Testis (tissue), 3 donors: Measurements from ENCODE around the gene LARP1. TPM values are rescaled to one million over a fixed set of nuclear protein-coding genes. Genes with fewer than 3 reads are reported as not detected.

Experiments used
- DNase-seq: peaks from one replicate; pipeline ENCODE4 v3.0.0-alpha.2; 2019
- H3K27ac ChIP-seq, 2 donors: fragments of 200-600 bp; sonication (generic); one replicate each; pipeline ENCODE4 v1.5.1; 2019
- H3K27me3 ChIP-seq: fragments of 200-600 bp; sonication (generic); one replicate; pipeline ENCODE4 v1.5.1; 2019
- H3K36me3 ChIP-seq: fragments of 200-600 bp; sonication (generic); one replicate; pipeline ENCODE4 v1.5.1; 2017; ENCODE audit warnings: low read depth; ENCODE audit errors: missing control alignments
- H3K4me1 ChIP-seq: fragments of 200-600 bp; sonication (generic); one replicate; pipeline ENCODE4 v1.5.1; 2019
- H3K4me3 ChIP-seq, 2 donors: fragments of 200-600 bp; sonication (generic); one replicate each; pipeline ENCODE4 v1.5.1; 2017 to 2019
- H3K9me3 ChIP-seq: fragments of 200-600 bp; sonication (generic); one replicate; pipeline ENCODE4 v1.5.1; 2017
- CTCF ChIP-seq, 3 experiments: fragments of 450-650 bp in 2 of 3; fragments of 200-600 bp in 1 of 3; sonication (generic) in 1 of 3; IDR thresholded peaks; one replicate each; pipeline ENCODE4 v1.5.1; 2016 to 2019; ENCODE audit warnings: antibody characterized with exemption in 3 of 3, mild to moderate bottlenecking in 2 of 3, moderate library complexity in 1 of 3
- POLR2A ChIP-seq: fragments of 450-650 bp; IDR thresholded peaks from one replicate; pipeline ENCODE4 v1.6.1; 2017; ENCODE audit warnings: antibody characterized with exemption, mild to moderate bottlenecking, moderate library complexity
- WGBS, 2 donors: methylation state at CpG; one replicate each; pipeline ENCODE4 v1.1.5; 2018; 5-methylcytosine and 5-hydroxymethylcytosine counted together
- intact Hi-C: fragments of 100-400 bp; cut with DNase I; formaldehyde crosslinking; loops from one replicate; pipeline ENCODE4 v1.15.1; 2023; ENCODE audit warnings: low total_unique reads
- polyA plus RNA-seq: library from polyadenylated mRNA; stranded (reverse); fragments of 350-450 nt; fragmentation: Illumina TruSeq; extraction: RNeasy Lipid Tissue Mini Kit (QIAGEN cat#74804); gene quantifications from one replicate; pipeline ENCODE4 v1.2.3, GENCODE V29; 2014; ENCODE audit warnings: low read depth, low replicate concordance; ENCODE audit not compliant: insufficient read depth
- total RNA-seq, 2 donors: library from RNA; depleted of rRNA; stranded (reverse); fragments of >200 nt; gene quantifications; one replicate each; pipeline ENCODE4 v1.2.3, GENCODE V29; 2016

LARP1 gene
- total and polyA plus RNA-seq, 3 donors from 2014 or later = 118 to 174 (median 169) TPM

- intact Hi-C loops = no loop called here
- Histone ChIP-seq H3K9me3 (no peaks in the 10 kb centered on the region), H3K4me3 (no peak overlapping the region), H3K4me1 (no peaks in the 10 kb centered on the region), H3K36me3 (no peaks in the 10 kb centered on the region), H3K27ac (no peak overlapping the region), H3K27me3 (no peaks in the 10 kb centered on the region)
- DNase-seq = no peak
- TF ChIP-seq POLR2A (no peak), CTCF (IDR thresholded peaks at IDR 0.05) (no peak)
Observed at GRCh38 chr5:154800582-154800981, 45.4 kb downstream of the LARP1 start.

- TF ChIP-seq POLR2A = no peak
- 66 to 85% methylated on average over 3 of the region's 3 CpGs for WGBS, 2 donors
- no peaks in the 10 kb centered on the region for H3K4me1 ChIP-seq
- H3K27ac ChIP-seq = no peak overlapping the region
- H3K36me3 ChIP-seq = no peaks in the 10 kb centered on the region
- no peak for DNase-seq
- intact Hi-C loops = no loop called here
- H3K9me3 ChIP-seq = no peaks in the 10 kb centered on the region
- no peak overlapping the region for H3K4me3 ChIP-seq
- no peaks in the 10 kb centered on the region for H3K27me3 ChIP-seq
Observed at GRCh38 chr5:154801083-154801482, 45.9 kb downstream of the LARP1 start.

- H3K27ac ChIP-seq = no peak overlapping the region
- H3K4me1 ChIP-seq = no peaks in the 10 kb centered on the region
- 95 to 96% methylated on average over 9 of the region's 9 CpGs for WGBS, 2 donors
- H3K4me3 ChIP-seq = no peak overlapping the region
- H3K36me3 ChIP-seq = no peaks in the 10 kb centered on the region
- no peaks in the 10 kb centered on the region for H3K9me3 ChIP-seq
- TF ChIP-seq POLR2A = no peak
- TF ChIP-seq CTCF (IDR thresholded peaks at IDR 0.05) = no peak
- intact Hi-C loops = no loop called here
- no peak for DNase-seq
- H3K27me3 ChIP-seq = no peaks in the 10 kb centered on the region
Observed at GRCh38 chr5:154802050-154802449, 46.9 kb downstream of the LARP1 start.

DNA sequence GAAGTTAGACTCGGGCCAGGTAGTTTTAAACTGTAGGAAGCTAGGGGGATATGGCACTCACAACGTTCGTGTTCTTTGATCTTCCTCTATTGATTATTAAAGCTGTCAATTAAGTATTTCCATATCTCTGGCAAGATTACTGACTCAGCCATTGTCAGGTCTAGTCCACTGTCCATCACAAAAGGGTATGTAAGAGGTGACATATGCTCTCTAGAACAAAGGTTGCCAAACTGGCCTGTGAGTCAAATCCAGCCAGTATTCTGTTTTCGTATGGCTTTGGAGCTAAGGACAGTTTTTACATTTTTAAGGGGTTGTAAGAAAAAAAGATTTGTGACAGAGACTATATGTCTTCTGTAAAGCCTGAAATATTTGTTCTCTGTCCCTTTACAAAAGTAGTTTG lies 51.0 kb downstream of the LARP1 start:
- DNase-seq = no peak
- intact Hi-C loops = no loop called here
- H3K27ac ChIP-seq = no peak overlapping the region
- no peaks in the 10 kb centered on the region for H3K27me3 ChIP-seq
- TF ChIP-seq CTCF (IDR thresholded peaks at IDR 0.05) = no peak
- no peak for TF ChIP-seq POLR2A
- no peak overlapping the region for H3K4me3 ChIP-seq
- no peaks in the 10 kb centered on the region for H3K36me3 ChIP-seq
- H3K9me3 ChIP-seq = no peaks in the 10 kb centered on the region
- no peaks in the 10 kb centered on the region for H3K4me1 ChIP-seq
- WGBS, 2 donors = 78 to 80% methylated on average over 4 of the region's 4 CpGs

DNA sequence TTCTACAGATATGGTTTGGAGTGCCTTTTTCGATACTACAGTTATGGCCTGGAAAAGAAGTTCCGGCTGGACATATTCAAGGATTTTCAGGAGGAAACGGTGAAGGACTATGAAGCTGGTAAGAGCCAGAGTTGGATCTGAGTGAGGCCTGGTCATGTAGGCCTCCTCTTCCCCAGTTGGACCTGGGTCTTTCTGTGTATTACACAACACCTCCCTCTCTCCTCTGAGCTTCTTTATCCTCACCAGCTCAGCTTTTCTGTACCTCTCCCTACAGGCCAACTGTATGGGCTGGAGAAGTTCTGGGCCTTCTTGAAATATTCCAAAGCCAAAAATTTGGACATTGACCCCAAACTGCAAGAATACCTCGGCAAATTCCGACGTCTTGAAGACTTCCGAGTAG lies 56.1 kb downstream of the LARP1 start:
- intact Hi-C loops = loop anchor here (5.0 to 10.0 kb wide), 2 partner anchors 46 to 164 kb away; no protein-coding TSS in a partner anchor
- no peaks in the 10 kb centered on the region for H3K9me3 ChIP-seq
- H3K27me3 ChIP-seq = no peaks in the 10 kb centered on the region
- H3K4me3 ChIP-seq = no peak overlapping the region
- H3K36me3 ChIP-seq = no peaks in the 10 kb centered on the region
- TF ChIP-seq POLR2A (no peak), CTCF (IDR thresholded peaks at IDR 0.05) (no peak)
- no peaks in the 10 kb centered on the region for H3K4me1 ChIP-seq
- WGBS, 2 donors = 78 to 87% methylated on average over 7 of the region's 7 CpGs
- DNase-seq = no peak
- peak overlapping the region in 1 of 2 donors; percentile 37 for H3K27ac ChIP-seq
